OCI-LY1 (cell line): ENCODE results near the gene CRYGD.

Experiments used
- H2AFZ ChIP-seq: fragments of 200-600 bp; sonication (generic), shearing (Covaris generic); 2 replicates; pipeline ENCODE4 v1.6.0; 2014; ENCODE audit warnings: antibody characterized with exemption, mild to moderate bottlenecking, low read length
- H3F3A ChIP-seq: fragments of 200-600 bp; sonication (generic), shearing (Covaris generic); 2 replicates; pipeline ENCODE4 v1.6.0; 2014; ENCODE audit warnings: mild to moderate bottlenecking, antibody characterized with exemption, low read length, moderate library complexity; ENCODE audit not compliant: insufficient read depth
- H3K27ac ChIP-seq: fragments of 200-600 bp; sonication (generic); 2 replicates; pipeline ENCODE4 v1.5.1; 2014; ENCODE audit warnings: low read length, mixed run types, mild to moderate bottlenecking, low read depth; ENCODE audit not compliant: poor library complexity, severe bottlenecking
- H3K27me3 ChIP-seq: fragments of 200-600 bp; sonication (generic); 2 replicates; pipeline ENCODE4 v1.6.0; 2014; ENCODE audit warnings: antibody characterized with exemption, mild to moderate bottlenecking, low read length, moderate library complexity; ENCODE audit not compliant: insufficient read depth
- H3K36me3 ChIP-seq: fragments of 200-600 bp; sonication (generic); 2 replicates; pipeline ENCODE4 v1.6.1; 2014; ENCODE audit warnings: mild to moderate bottlenecking, antibody characterized with exemption, low read length, moderate library complexity, mixed read lengths; ENCODE audit not compliant: insufficient read depth
- H3K4me1 ChIP-seq: fragments of 200-600 bp; sonication (generic); 2 replicates; pipeline ENCODE4 v1.5.1; 2014; ENCODE audit warnings: mild to moderate bottlenecking, low read length, moderate library complexity; ENCODE audit not compliant: insufficient read depth, severe bottlenecking
- H3K4me2 ChIP-seq: fragments of 200-600 bp; sonication (generic), shearing (Covaris generic); 2 replicates; pipeline ENCODE4 v1.6.1; 2014; ENCODE audit warnings: low read length
- H3K4me3 ChIP-seq: fragments of 200-600 bp; sonication (generic); 2 replicates; pipeline ENCODE4 v1.5.1; 2014; ENCODE audit warnings: low read length, low read depth, mild to moderate bottlenecking, mixed read lengths; ENCODE audit not compliant: poor library complexity, severe bottlenecking
- H3K79me2 ChIP-seq: fragments of 200-600 bp; shearing (Covaris generic); 2 replicates; pipeline ENCODE4 v1.6.1; 2016; ENCODE audit warnings: mixed run types, low read length, mixed read lengths; ENCODE audit not compliant: insufficient read depth
- H3K9ac ChIP-seq: fragments of 200-600 bp; sonication (generic), shearing (Covaris generic); 2 replicates; pipeline ENCODE4 v1.6.1; 2014; ENCODE audit warnings: mild to moderate bottlenecking, low read length, mixed read lengths
- H3K9me2 ChIP-seq: fragments of 200-600 bp; sonication (generic), shearing (Covaris generic); 2 replicates; pipeline ENCODE4 v1.6.1; 2014; ENCODE audit warnings: low read depth, mild to moderate bottlenecking, low read length, mixed read lengths
- H3K9me3 ChIP-seq: fragments of 200-600 bp; shearing (Covaris generic); 2 replicates; pipeline ENCODE4 v1.6.1; 2014; ENCODE audit warnings: low read length, mixed read lengths
- H4K20me1 ChIP-seq: fragments of 200-600 bp; sonication (generic), shearing (Covaris generic); 2 replicates; pipeline ENCODE4 v1.6.0; 2016; ENCODE audit warnings: mild to moderate bottlenecking, low read length; ENCODE audit not compliant: insufficient read depth
- CTCF ChIP-seq: fragments of 200-600 bp; sonication (generic), shearing (Covaris generic); IDR thresholded peaks from 2 replicates; pipeline ENCODE4 v1.5.1; 2017; ENCODE audit warnings: mild to moderate bottlenecking, antibody characterized with exemption, low read length, moderate library complexity, mixed read lengths
- EZH2 ChIP-seq: fragments of 200-600 bp; sonication (generic), shearing (Covaris generic); IDR thresholded peaks from 2 replicates; pipeline ENCODE4 v1.8.0; 2017; ENCODE audit warnings: borderline replicate concordance, mixed run types, mild to moderate bottlenecking, antibody characterized with exemption, low read length, moderate library complexity, mixed read lengths

The CRYGD gene

DNA sequence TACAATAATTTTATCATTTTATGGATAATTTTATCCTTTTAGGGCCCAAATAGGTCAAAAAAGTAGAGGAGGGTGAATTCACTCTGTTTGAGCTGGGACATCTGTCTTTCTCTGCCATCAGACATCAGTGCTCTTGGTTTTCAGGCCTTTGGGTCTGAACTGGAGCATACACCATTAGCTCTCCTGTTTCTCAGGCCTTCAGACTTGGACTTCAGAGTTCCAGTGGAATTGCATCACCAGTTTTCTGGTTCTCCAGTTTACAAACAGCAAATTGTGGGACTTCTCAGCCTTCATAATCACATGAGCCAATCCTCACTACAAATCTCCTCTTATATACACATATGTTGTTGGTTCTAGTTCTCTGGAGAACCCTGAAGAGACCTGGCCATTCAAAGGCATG is 33.9 kb downstream of the CRYGD start:
- Histone ChIP-seq H3K27me3 (no peaks in the 10 kb centered on the region), H3K9me3 (no peaks in the 10 kb centered on the region), H3K4me1 (no peaks in the 10 kb centered on the region), H3K79me2 (no peaks in the 10 kb centered on the region), H3K9me2 (no peaks in the 10 kb centered on the region), H3F3A (no peaks in the 10 kb centered on the region), H3K4me3 (no peak overlapping the region), H3K9ac (no peak overlapping the region), H3K27ac (no peak overlapping the region), H4K20me1 (no peaks in the 10 kb centered on the region), H2AFZ (no peak overlapping the region), H3K36me3 (no peaks in the 10 kb centered on the region), H3K4me2 (no peak overlapping the region)
- TF ChIP-seq EZH2 (no peak), CTCF (no peak)

DNA sequence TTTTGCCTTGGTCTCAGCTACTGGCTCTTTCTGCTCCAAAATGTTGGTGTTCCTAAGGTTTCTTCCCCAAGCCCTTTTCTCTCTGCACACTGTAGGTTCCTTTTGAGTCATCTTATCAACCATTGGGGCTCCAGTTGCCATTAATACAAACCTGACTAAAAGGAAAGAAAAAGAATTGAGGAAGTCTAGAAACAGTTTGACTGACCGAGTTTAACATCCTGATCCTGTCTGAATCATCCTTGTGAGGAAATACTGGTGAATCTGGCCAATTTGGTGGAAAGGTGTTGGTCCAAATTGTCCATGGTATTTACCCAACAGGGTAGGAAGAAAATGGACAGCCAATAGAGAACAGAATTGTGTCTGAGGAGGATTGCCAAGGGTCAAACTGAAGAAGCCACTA is 38.3 kb downstream of the CRYGD start:
- Histone ChIP-seq H3K4me3 (no peak overlapping the region), H3K9me3 (no peaks in the 10 kb centered on the region), H3K4me2 (no peak overlapping the region), H3F3A (no peaks in the 10 kb centered on the region), H3K9me2 (no peaks in the 10 kb centered on the region), H3K79me2 (no peaks in the 10 kb centered on the region), H3K9ac (no peak overlapping the region), H2AFZ (no peak overlapping the region), H3K27ac (no peak overlapping the region), H3K27me3 (no peaks in the 10 kb centered on the region), H3K4me1 (no peaks in the 10 kb centered on the region), H4K20me1 (no peaks in the 10 kb centered on the region), H3K36me3 (no peaks in the 10 kb centered on the region)
- TF ChIP-seq EZH2 (no peak), CTCF (no peak)

GRCh38 chr2:208083807-208084206 is 40.5 kb downstream of the CRYGD start:
- H3K4me3 ChIP-seq, result no peak overlapping the region
- no peaks in the 10 kb centered on the region for H3K79me2 ChIP-seq
- no peaks in the 10 kb centered on the region for H3K9me2 ChIP-seq
- H4K20me1 ChIP-seq, result no peaks in the 10 kb centered on the region
- H3K27ac ChIP-seq, result no peak overlapping the region
- H3K4me1 ChIP-seq, result no peaks in the 10 kb centered on the region
- no peaks in the 10 kb centered on the region for H3K9me3 ChIP-seq
- TF ChIP-seq CTCF (no peak), EZH2 (no peak)
- H3K4me2 ChIP-seq, result no peak overlapping the region
- no peak overlapping the region for H2AFZ ChIP-seq
- no peaks in the 10 kb centered on the region for H3F3A ChIP-seq
- H3K36me3 ChIP-seq, result no peaks in the 10 kb centered on the region
- H3K27me3 ChIP-seq, result no peaks in the 10 kb centered on the region
- no peak overlapping the region for H3K9ac ChIP-seq
